ENCODE results near the gene KRT77.

The KRT77 gene

GRCh38 chr12:52704464-52704863 lies 1.1 kb upstream of the KRT77 start:
- Histone ChIP-seq H2BK120ac (ENCODE audit: low read depth, low read length) (no peak overlapping the region), H2BK15ac (ENCODE audit: low read length) (no peak overlapping the region), H3K9me3 (replicated peaks in 1 of 2; ENCODE audit: control insufficient read depth in 2 of 2, insufficient read depth in 1 of 2, low read depth in 1 of 2, low read length in 2 of 2) (no peaks in the 10 kb centered on the region), H3K27ac (replicated peaks; ENCODE audit: low read length) (no peak overlapping the region), H2AK5ac (ENCODE audit: low read depth, low read length) (no peak overlapping the region), H3K9ac (ENCODE audit: low read depth, low read length, poor library complexity) (no peak overlapping the region), H3K27me3 (ENCODE audit: control insufficient read depth in 3 of 3, insufficient read depth in 3 of 3, low read depth in 1 of 3, low read length in 3 of 3) (no peaks in the 10 kb centered on the region), H2AFZ (ENCODE audit: low read length) (no peak overlapping the region), H3K4me1 (ENCODE audit: control insufficient read depth in 2 of 2, insufficient read depth in 1 of 2, low read depth in 1 of 2, low read length in 2 of 2) (peaks cover 0 to 5% of the 10 kb centered on the region in 2 donors), H2BK12ac (ENCODE audit: low read length) (no peak overlapping the region), H3K4me3 (ENCODE audit: low read length in 2 of 2) (no peak overlapping the region), H3K23ac (ENCODE audit: low read depth, low read length, poor library complexity) (no peak overlapping the region), H3K14ac (ENCODE audit: low read length) (no peak overlapping the region), H3K18ac (ENCODE audit: low read length) (no peak overlapping the region), H3K36me3 (replicated peaks in 1 of 2; ENCODE audit: control insufficient read depth in 2 of 2, insufficient read depth in 2 of 2, low read length in 2 of 2) (no peaks in the 10 kb centered on the region), H3K4ac (ENCODE audit: low read length) (no peak overlapping the region), H3K4me2 (ENCODE audit: insufficient read depth, low read length, poor library complexity, severe bottlenecking) (no peak overlapping the region), H3K79me1 (ENCODE audit: low read depth, low read length) (no peaks in the 10 kb centered on the region), H4K8ac (ENCODE audit: low read depth, low read length) (no peak overlapping the region), H4K91ac (ENCODE audit: low read depth, low read length, poor library complexity) (no peak overlapping the region), H2BK5ac (ENCODE audit: low read length) (no peak overlapping the region)
- no CpG with 5 or more reads among the region's 7 CpGs for WGBS, 2 donors (ENCODE audit: extremely low coverage in 2 of 2, insufficient read length in 2 of 2, insufficient replicate concordance in 1 of 2)
- DNase-seq (ENCODE audit: low spot score): no peak

- H3K23ac ChIP-seq (ENCODE audit: low read depth, low read length, poor library complexity): no peak overlapping the region
- no peak overlapping the region for H3K14ac ChIP-seq (ENCODE audit: low read length)
- no peak overlapping the region for H3K18ac ChIP-seq (ENCODE audit: low read length)
- no peak overlapping the region for H3K4me3 ChIP-seq (ENCODE audit: low read length in 2 of 2)
- H2AK5ac ChIP-seq (ENCODE audit: low read depth, low read length): no peak overlapping the region
- H3K79me1 ChIP-seq (ENCODE audit: low read depth, low read length): no peaks in the 10 kb centered on the region
- H3K36me3 ChIP-seq (replicated peaks in 1 of 2; ENCODE audit: control insufficient read depth in 2 of 2, insufficient read depth in 2 of 2, low read length in 2 of 2): no peaks in the 10 kb centered on the region
- no peak overlapping the region for H2BK5ac ChIP-seq (ENCODE audit: low read length)
- H3K27me3 ChIP-seq (ENCODE audit: control insufficient read depth in 3 of 3, insufficient read depth in 3 of 3, low read depth in 1 of 3, low read length in 3 of 3): no peaks in the 10 kb centered on the region
- no peak for DNase-seq (ENCODE audit: low spot score)
- no peak overlapping the region for H4K91ac ChIP-seq (ENCODE audit: low read depth, low read length, poor library complexity)
- H2BK120ac ChIP-seq (ENCODE audit: low read depth, low read length): no peak overlapping the region
- no peak overlapping the region for H3K27ac ChIP-seq (replicated peaks; ENCODE audit: low read length)
- H3K9me3 ChIP-seq (replicated peaks in 1 of 2; ENCODE audit: control insufficient read depth in 2 of 2, insufficient read depth in 1 of 2, low read depth in 1 of 2, low read length in 2 of 2): no peaks in the 10 kb centered on the region
- no peak overlapping the region for H3K4me2 ChIP-seq (ENCODE audit: insufficient read depth, low read length, poor library complexity, severe bottlenecking)
- no CpG with 5 or more reads among the region's 1 CpG for WGBS, 2 donors (ENCODE audit: extremely low coverage in 2 of 2, insufficient read length in 2 of 2, insufficient replicate concordance in 1 of 2)
- no peak overlapping the region for H4K8ac ChIP-seq (ENCODE audit: low read depth, low read length)
- no peak overlapping the region for H2BK12ac ChIP-seq (ENCODE audit: low read length)
- H3K9ac ChIP-seq (ENCODE audit: low read depth, low read length, poor library complexity): no peak overlapping the region
- no peak overlapping the region for H3K4ac ChIP-seq (ENCODE audit: low read length)
- no peak overlapping the region for H2AFZ ChIP-seq (ENCODE audit: low read length)
- no peak overlapping the region for H2BK15ac ChIP-seq (ENCODE audit: low read length)
- peaks cover 0 to 6% of the 10 kb centered on the region in 2 donors for H3K4me1 ChIP-seq (ENCODE audit: control insufficient read depth in 2 of 2, insufficient read depth in 1 of 2, low read depth in 1 of 2, low read length in 2 of 2)
Measured at GRCh38 chr12:52703878-52704277, 554 bp upstream of the KRT77 start.

GRCh38 chr12:52702338-52702737 lies 986 bp downstream of the KRT77 start:
- H3K79me1 ChIP-seq (ENCODE audit: low read depth, low read length): no peaks in the 10 kb centered on the region
- no peak overlapping the region for H3K4me2 ChIP-seq (ENCODE audit: insufficient read depth, low read length, poor library complexity, severe bottlenecking)
- no peak overlapping the region for H2AK5ac ChIP-seq (ENCODE audit: low read depth, low read length)
- DNase-seq (ENCODE audit: low spot score): no peak
- H3K4ac ChIP-seq (ENCODE audit: low read length): no peak overlapping the region
- H3K4me3 ChIP-seq (ENCODE audit: low read length in 2 of 2): no peak overlapping the region
- no peak overlapping the region for H2BK12ac ChIP-seq (ENCODE audit: low read length)
- no peaks in the 10 kb centered on the region for H3K27me3 ChIP-seq (ENCODE audit: control insufficient read depth in 3 of 3, insufficient read depth in 3 of 3, low read depth in 1 of 3, low read length in 3 of 3)
- WGBS, 2 donors (ENCODE audit: extremely low coverage in 2 of 2, insufficient read length in 2 of 2, insufficient replicate concordance in 1 of 2): 100% methylated on average over 1 of the region's 2 CpGs; no CpG with 5 or more reads in 1 of the 2 donors
- no peak overlapping the region for H4K8ac ChIP-seq (ENCODE audit: low read depth, low read length)
- H3K27ac ChIP-seq (replicated peaks; ENCODE audit: low read length): no peak overlapping the region
- peak overlapping the region; percentile 51 for H3K9ac ChIP-seq (ENCODE audit: low read depth, low read length, poor library complexity)
- no peak overlapping the region for H3K18ac ChIP-seq (ENCODE audit: low read length)
- H3K23ac ChIP-seq (ENCODE audit: low read depth, low read length, poor library complexity): no peak overlapping the region
- H3K36me3 ChIP-seq (replicated peaks in 1 of 2; ENCODE audit: control insufficient read depth in 2 of 2, insufficient read depth in 2 of 2, low read length in 2 of 2): no peaks in the 10 kb centered on the region
- H2BK15ac ChIP-seq (ENCODE audit: low read length): no peak overlapping the region
- H3K4me1 ChIP-seq (ENCODE audit: control insufficient read depth in 2 of 2, insufficient read depth in 1 of 2, low read depth in 1 of 2, low read length in 2 of 2): peaks cover 0 to 7% of the 10 kb centered on the region in 2 donors
- H3K9me3 ChIP-seq (replicated peaks in 1 of 2; ENCODE audit: control insufficient read depth in 2 of 2, insufficient read depth in 1 of 2, low read depth in 1 of 2, low read length in 2 of 2): no peaks in the 10 kb centered on the region
- H4K91ac ChIP-seq (ENCODE audit: low read depth, low read length, poor library complexity): no peak overlapping the region
- H2BK5ac ChIP-seq (ENCODE audit: low read length): no peak overlapping the region
- no peak overlapping the region for H3K14ac ChIP-seq (ENCODE audit: low read length)
- H2AFZ ChIP-seq (ENCODE audit: low read length): no peak overlapping the region
- H2BK120ac ChIP-seq (ENCODE audit: low read depth, low read length): no peak overlapping the region

DNA sequence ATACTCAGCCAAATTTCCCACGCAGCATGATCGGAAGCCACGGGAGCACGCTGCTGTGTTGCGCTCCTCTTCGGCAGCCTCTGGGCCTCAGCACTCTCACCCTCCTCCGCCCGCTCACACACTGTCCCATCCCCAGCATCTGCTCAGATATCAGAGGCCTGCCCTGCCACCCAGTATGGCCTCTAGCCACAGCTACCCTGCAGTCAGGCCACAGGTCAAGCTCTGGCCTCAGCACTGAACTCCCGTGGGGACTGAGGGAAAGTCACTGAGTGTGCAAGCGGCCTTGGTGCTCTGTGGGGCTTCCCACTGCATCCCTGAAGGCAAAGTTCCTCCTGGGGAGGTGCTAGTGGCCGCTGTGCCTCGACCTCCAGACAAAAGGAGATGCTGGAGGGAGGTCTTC lies 2.0 kb downstream of the KRT77 start:
- WGBS, 2 donors (ENCODE audit: extremely low coverage in 2 of 2, insufficient read length in 2 of 2, insufficient replicate concordance in 1 of 2): no CpG with 5 or more reads among the region's 12 CpGs
- no peaks in the 10 kb centered on the region for H3K79me1 ChIP-seq (ENCODE audit: low read depth, low read length)

More for the DNA sequence above, 2.0 kb downstream of the KRT77 start:
- peak overlapping the region; percentile 11 for H3K18ac ChIP-seq (ENCODE audit: low read length)
- no peak overlapping the region for H3K4me2 ChIP-seq (ENCODE audit: insufficient read depth, low read length, poor library complexity, severe bottlenecking)
- H4K8ac ChIP-seq (ENCODE audit: low read depth, low read length): no peak overlapping the region
- H2BK12ac ChIP-seq (ENCODE audit: low read length): no peak overlapping the region
- no peak overlapping the region for H4K91ac ChIP-seq (ENCODE audit: low read depth, low read length, poor library complexity)
- H3K4ac ChIP-seq (ENCODE audit: low read length): no peak overlapping the region
- peak overlapping the region; percentile 16 for H2BK120ac ChIP-seq (ENCODE audit: low read depth, low read length)
- H3K36me3 ChIP-seq (replicated peaks in 1 of 2; ENCODE audit: control insufficient read depth in 2 of 2, insufficient read depth in 2 of 2, low read length in 2 of 2): no peaks in the 10 kb centered on the region
- no peak for DNase-seq (ENCODE audit: low spot score)
- no peaks in the 10 kb centered on the region for H3K9me3 ChIP-seq (replicated peaks in 1 of 2; ENCODE audit: control insufficient read depth in 2 of 2, insufficient read depth in 1 of 2, low read depth in 1 of 2, low read length in 2 of 2)
- H3K4me1 ChIP-seq (ENCODE audit: control insufficient read depth in 2 of 2, insufficient read depth in 1 of 2, low read depth in 1 of 2, low read length in 2 of 2): peaks cover 0 to 5% of the 10 kb centered on the region in 2 donors
- H3K9ac ChIP-seq (ENCODE audit: low read depth, low read length, poor library complexity): no peak overlapping the region
- no peak overlapping the region for H2BK15ac ChIP-seq (ENCODE audit: low read length)
- no peak overlapping the region for H3K14ac ChIP-seq (ENCODE audit: low read length)
- peak overlapping the region; percentile 14 for H2BK5ac ChIP-seq (ENCODE audit: low read length)
- no peak overlapping the region for H2AFZ ChIP-seq (ENCODE audit: low read length)
- no peaks in the 10 kb centered on the region for H3K27me3 ChIP-seq (ENCODE audit: control insufficient read depth in 3 of 3, insufficient read depth in 3 of 3, low read depth in 1 of 3, low read length in 3 of 3)
- H2AK5ac ChIP-seq (ENCODE audit: low read depth, low read length): peak overlapping the region; percentile 6
- peak overlapping the region; percentile 2 for H3K23ac ChIP-seq (ENCODE audit: low read depth, low read length, poor library complexity)
- no peak overlapping the region for H3K4me3 ChIP-seq (ENCODE audit: low read length in 2 of 2)
- H3K27ac ChIP-seq (replicated peaks; ENCODE audit: low read length): no peak overlapping the region

All from neuronal stem cell (in vitro differentiated cells).